Measurements from ENCODE around the gene TSC22D4.

TSC22D4 gene

GRCh38 chr7:100471021-100471420 lies 8.0 kb downstream of the TSC22D4 start:
- TF ChIP-seq, protein P1, sequence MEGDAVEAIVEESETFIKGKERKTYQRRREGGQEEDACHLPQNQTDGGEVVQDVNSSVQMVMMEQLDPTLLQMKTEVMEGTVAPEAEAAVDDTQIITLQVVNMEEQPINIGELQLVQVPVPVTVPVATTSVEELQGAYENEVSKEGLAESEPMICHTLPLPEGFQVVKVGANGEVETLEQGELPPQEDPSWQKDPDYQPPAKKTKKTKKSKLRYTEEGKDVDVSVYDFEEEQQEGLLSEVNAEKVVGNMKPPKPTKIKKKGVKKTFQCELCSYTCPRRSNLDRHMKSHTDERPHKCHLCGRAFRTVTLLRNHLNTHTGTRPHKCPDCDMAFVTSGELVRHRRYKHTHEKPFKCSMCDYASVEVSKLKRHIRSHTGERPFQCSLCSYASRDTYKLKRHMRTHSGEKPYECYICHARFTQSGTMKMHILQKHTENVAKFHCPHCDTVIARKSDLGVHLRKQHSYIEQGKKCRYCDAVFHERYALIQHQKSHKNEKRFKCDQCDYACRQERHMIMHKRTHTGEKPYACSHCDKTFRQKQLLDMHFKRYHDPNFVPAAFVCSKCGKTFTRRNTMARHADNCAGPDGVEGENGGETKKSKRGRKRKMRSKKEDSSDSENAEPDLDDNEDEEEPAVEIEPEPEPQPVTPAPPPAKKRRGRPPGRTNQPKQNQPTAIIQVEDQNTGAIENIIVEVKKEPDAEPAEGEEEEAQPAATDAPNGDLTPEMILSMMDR (IDR thresholded peaks at IDR 0.05; ENCODE audit: low read length, missing control alignments), result no peak
- DNase-seq (ENCODE audit: low read depth), result no peak
- H3K4me3 ChIP-seq (replicated peaks; ENCODE audit: low read depth, low read length), result no peak overlapping the region

- DNase-seq (ENCODE audit: low read depth), result peak; percentile 79
- TF ChIP-seq, protein P1 (IDR thresholded peaks at IDR 0.05; ENCODE audit: low read length, missing control alignments), result peak; percentile 95
- no peak overlapping the region for H3K4me3 ChIP-seq (replicated peaks; ENCODE audit: low read depth, low read length)
These were observed 9.6 kb downstream of the TSC22D4 start for GRCh38 chr7:100469227-100470044.

DNA sequence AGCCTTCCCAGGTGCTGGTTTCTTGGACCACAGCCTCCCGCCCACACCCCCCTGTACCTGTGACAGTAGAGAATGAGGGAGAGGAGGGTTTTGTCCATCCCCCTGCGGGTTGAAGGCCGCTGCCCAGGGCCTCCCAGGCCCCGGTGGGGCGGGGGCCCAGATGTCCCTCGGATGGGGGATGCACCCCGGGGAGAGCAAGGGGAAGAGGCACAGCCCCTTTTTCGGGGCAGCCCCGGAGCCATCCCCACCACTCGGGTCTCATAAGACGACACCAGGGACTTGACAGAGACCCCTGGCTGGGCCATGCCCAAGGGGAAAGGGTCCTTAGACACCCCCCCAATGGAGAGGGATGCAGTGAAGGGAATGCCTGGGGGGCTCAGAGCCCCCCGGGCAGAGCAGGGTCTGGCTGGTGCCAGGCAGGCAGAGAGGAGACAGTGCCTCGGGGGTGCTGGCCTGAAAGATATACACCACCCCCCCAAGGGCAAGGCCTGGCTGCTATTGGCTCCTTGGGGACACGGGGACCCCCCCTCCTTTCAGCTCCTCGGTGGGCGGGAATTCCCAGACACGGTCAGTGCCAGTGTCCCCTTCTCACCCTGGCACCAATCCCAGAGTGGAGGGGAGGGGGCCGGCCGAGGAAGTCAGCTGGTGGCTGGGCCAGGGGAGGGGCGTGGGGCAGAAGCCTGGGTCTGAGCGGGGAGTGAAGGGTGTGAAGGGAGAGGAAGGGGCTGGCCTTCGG lies 11.2 kb downstream of the TSC22D4 start:
- no peak for DNase-seq (ENCODE audit: low read depth)

DNA sequence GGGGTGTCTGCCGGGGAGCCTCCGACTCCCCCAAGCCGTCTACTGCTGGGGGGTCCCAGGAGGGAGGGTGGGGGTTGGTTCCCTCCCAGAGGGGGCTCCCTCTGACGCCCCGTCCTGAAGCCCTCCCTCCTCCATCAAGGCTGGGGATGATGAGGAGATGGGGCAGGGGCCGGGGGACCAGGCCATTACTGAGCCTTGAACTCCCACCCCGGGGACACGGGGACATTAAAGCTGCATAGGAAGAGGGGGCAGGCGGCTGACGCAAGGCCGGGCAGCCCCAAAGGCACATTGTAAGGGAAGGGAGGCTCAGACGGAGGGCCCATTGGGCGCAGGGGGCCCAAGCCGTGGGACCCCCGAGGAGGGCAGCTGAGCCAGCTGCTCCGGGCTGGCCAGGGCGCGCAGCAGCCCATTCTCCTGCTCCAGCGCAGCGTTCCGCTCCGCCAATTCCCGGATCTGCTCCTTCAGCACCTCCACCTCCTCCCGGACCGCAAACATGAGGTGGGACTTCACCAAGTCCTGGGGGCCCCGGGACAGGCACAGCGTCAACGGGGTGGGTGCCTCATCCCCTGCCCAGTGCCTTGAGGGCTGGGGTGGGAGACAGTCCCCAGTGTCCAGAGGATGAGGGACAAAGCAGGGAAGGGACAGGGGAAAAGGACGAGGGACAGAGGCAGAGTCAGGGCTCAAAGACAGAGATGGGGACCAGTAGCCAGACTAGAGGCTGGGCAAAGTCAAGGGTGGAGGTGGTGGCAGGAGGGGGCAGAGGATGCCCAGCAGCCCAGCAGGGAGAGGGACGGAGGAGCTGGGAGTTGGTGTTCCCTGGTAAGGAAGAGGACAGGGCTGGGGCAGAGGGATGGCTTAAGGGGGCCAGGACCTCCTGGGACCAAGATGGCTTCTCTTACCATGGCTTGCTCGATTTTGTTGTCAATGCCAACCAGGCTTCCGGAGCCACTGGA lies 12.1 kb downstream of the TSC22D4 start:
- H3K4me3 ChIP-seq (replicated peaks; ENCODE audit: low read depth, low read length), result no peak overlapping the region
- no peak for DNase-seq (ENCODE audit: low read depth)
- TF ChIP-seq, protein P1 (IDR thresholded peaks at IDR 0.05; ENCODE audit: low read length, missing control alignments), result no peak

More for the DNA sequence above, 11.2 kb downstream of the TSC22D4 start:
- TF ChIP-seq, protein P1 (IDR thresholded peaks at IDR 0.05; ENCODE audit: low read length, missing control alignments), result no peak
- no peak overlapping the region for H3K4me3 ChIP-seq (replicated peaks; ENCODE audit: low read depth, low read length)

GRCh38 chr7:100465702-100466311 lies 13.2 kb downstream of the TSC22D4 start:
- peak; percentile 79 for DNase-seq (ENCODE audit: low read depth)
- TF ChIP-seq, protein P1 (IDR thresholded peaks at IDR 0.05; ENCODE audit: low read length, missing control alignments), result peak; percentile 71
- no peak overlapping the region for H3K4me3 ChIP-seq (replicated peaks; ENCODE audit: low read depth, low read length)

GRCh38 chr7:100465299-100465698 lies 13.7 kb downstream of the TSC22D4 start:
- TF ChIP-seq, protein P1 (IDR thresholded peaks at IDR 0.05; ENCODE audit: low read length, missing control alignments), result no peak
- no peak for DNase-seq (ENCODE audit: low read depth)
- H3K4me3 ChIP-seq (replicated peaks; ENCODE audit: low read depth, low read length), result no peak overlapping the region

Measured in fibroblast of pulmonary artery (primary cell).